Measurements from ENCODE around the gene ZMYND15.

- no peak for TF ChIP-seq ELF1 (IDR thresholded peaks at IDR 0.05; ENCODE audit: borderline replicate concordance, low read depth)
- no peak for TF ChIP-seq POLR2A (IDR thresholded peaks at IDR 0.05; ENCODE audit: borderline replicate concordance, extremely low read depth, insufficient read depth, insufficient read length)
- TF ChIP-seq ZNF274 (IDR thresholded peaks at IDR 0.05; ENCODE audit: low read depth, low read length): no peak
- TF ChIP-seq CTCF (IDR thresholded peaks at IDR 0.05 in 2 of 3, conservative IDR thresholded peaks at IDR 0.05 in 1 of 3; ENCODE audit: borderline replicate concordance in 1 of 3, insufficient read depth in 1 of 3, low read depth in 2 of 3, low read length in 2 of 3): no peak
- TF ChIP-seq ZFX (IDR thresholded peaks at IDR 0.05): no peak
- TF ChIP-seq SIN3A (IDR thresholded peaks at IDR 0.05; ENCODE audit: low read depth): no peak
Observed at GRCh38 chr17:4742629-4743028, 3.0 kb downstream of the ZMYND15 start.
